PC-9 (cell line): ENCODE results near the gene SMCO3. TPM values are rescaled to one million over a fixed set of nuclear protein-coding genes. Genes with fewer than 3 reads are reported as not detected.

Source experiments
- BruUV-seq: library from RNA; stranded (reverse); fragments of 400-500 nt; replicated peaks from 2 replicates; lab custom pipeline; 2021; lab: Mats Ljungman, UMichigan
- CTCF ChIA-PET: fragments of 300-600 bp; sonication (Branson Sonifier 250); formaldehyde crosslinking; loops from one replicate; lab custom pipeline; 2022; ENCODE audit warnings: antibody characterized with exemption; lab: Charles Lee
- POLR2A ChIA-PET: fragments of 300-600 bp; sonication (Branson Sonifier 250); formaldehyde crosslinking; loops from one replicate; lab custom pipeline; 2022; ENCODE audit warnings: antibody characterized with exemption; ENCODE audit not compliant: unreplicated experiment; lab: Charles Lee
- DNase-seq, 2 experiments: peaks; one replicate each; pipeline versions ENCODE4 v3.0.0 to v3.0.0-alpha.2; 2015 to 2022; ENCODE audit warnings: mixed read lengths in 1 of 2
- H2AFZ ChIP-seq: fragments of 200-600 bp; sonication (generic); 2 replicates; pipeline ENCODE4 v1.8.1; 2017; ENCODE audit warnings: antibody characterized with exemption
- H3F3A ChIP-seq: fragments of 200-600 bp; sonication (generic); 2 replicates; pipeline ENCODE4 v1.8.1; 2017; ENCODE audit warnings: antibody characterized with exemption, mild to moderate bottlenecking, low read depth; ENCODE audit not compliant: insufficient read depth
- H3K27ac ChIP-seq: fragments of 200-600 bp; sonication (generic); 2 replicates; pipeline ENCODE4 v1.6.1; 2016; ENCODE audit warnings: mixed run types
- H3K27me3 ChIP-seq: fragments of 200-600 bp; sonication (generic); 2 replicates; pipeline ENCODE4 v1.6.1; 2016; ENCODE audit warnings: low read depth, mixed run types; ENCODE audit not compliant: insufficient read depth
- H3K36me3 ChIP-seq: fragments of 200-600 bp; sonication (generic); 2 replicates; pipeline ENCODE4 v1.6.1; 2016; ENCODE audit warnings: low read depth, mixed run types
- H3K4me1 ChIP-seq: fragments of 200-600 bp; sonication (generic); replicated peaks from 2 replicates; pipeline ENCODE4 v1.6.1; 2016; ENCODE audit warnings: mixed run types; ENCODE audit not compliant: insufficient read depth
- H3K4me2 ChIP-seq: fragments of 200-600 bp; sonication (generic); 2 replicates; pipeline ENCODE4 v1.6.1; 2017; ENCODE audit warnings: mixed run types
- H3K4me3 ChIP-seq: fragments of 200-600 bp; sonication (generic); 2 replicates; pipeline ENCODE4 v1.6.1; 2016; ENCODE audit warnings: mixed run types
- H3K79me2 ChIP-seq: fragments of 200-600 bp; sonication (generic); 2 replicates; pipeline ENCODE4 v1.6.1; 2017; ENCODE audit warnings: low read depth, mixed run types
- H3K9me2 ChIP-seq: fragments of 200-600 bp; sonication (generic); 2 replicates; pipeline ENCODE4 v1.8.1; 2017; ENCODE audit warnings: mild to moderate bottlenecking; ENCODE audit not compliant: insufficient read depth
- H3K9me3 ChIP-seq: fragments of 200-600 bp; sonication (generic); 2 replicates; pipeline ENCODE4 v1.8.1; 2016; ENCODE audit warnings: low read depth; ENCODE audit not compliant: insufficient read depth
- H4K20me1 ChIP-seq: fragments of 200-600 bp; sonication (generic); 2 replicates; pipeline ENCODE4 v1.8.1; 2017; ENCODE audit not compliant: insufficient read depth
- EZH2 ChIP-seq: fragments of 200-600 bp; sonication (generic); IDR thresholded peaks from 2 replicates; pipeline ENCODE4 v1.8.0; 2017; ENCODE audit warnings: antibody characterized with exemption, low read depth
- intact Hi-C: fragments of 100-400 bp; cut with micrococcal nuclease; formaldehyde crosslinking; loops from one replicate; pipeline ENCODE4 v1.10.0; 2022; ENCODE audit not compliant: unreplicated experiment
- total RNA-seq: library from RNA; stranded (reverse); gene quantifications from 2 replicates; pipeline ENCODE4 v1.2.3, GENCODE V29; 2021
- TF ChIP-seq, protein P1 (sequence below): fragments of 200-600 bp; sonication (generic); conservative IDR thresholded peaks from 2 replicates; pipeline ENCODE4 v1.6.1; 2017; ENCODE audit warnings: mixed run types, antibody characterized with exemption, mild to moderate bottlenecking, moderate library complexity

The SMCO3 gene
- total RNA-seq, 1 experiment from 2014 or later: not detected

DNA sequence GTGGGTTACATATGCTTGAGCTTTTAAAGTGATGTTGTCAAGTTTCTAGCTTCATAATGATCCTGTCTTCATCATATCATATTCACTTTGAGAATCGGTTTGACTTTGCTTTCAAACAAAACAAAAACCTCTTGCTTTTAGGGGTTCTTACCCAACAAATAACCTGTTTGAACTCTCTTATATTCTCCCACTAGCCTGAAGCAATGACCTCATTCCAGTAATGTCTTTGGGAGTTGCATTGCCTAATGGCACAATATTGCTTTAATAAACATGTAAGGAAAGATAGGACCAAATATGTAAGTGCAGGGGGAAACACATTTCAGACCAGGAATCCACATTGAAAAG is 38.4 kb downstream of the SMCO3 start:
- H3K4me1 ChIP-seq: peaks cover 42% of the 10 kb centered on the region
- BruUV-seq: no TSS peak
- H3K36me3 ChIP-seq: no peaks in the 10 kb centered on the region
- H3K27me3 ChIP-seq: no peaks in the 10 kb centered on the region
- H4K20me1 ChIP-seq: no peaks in the 10 kb centered on the region
- peak in 1 of 2 experiments; percentile 71 for DNase-seq
- TF ChIP-seq, protein P1, sequence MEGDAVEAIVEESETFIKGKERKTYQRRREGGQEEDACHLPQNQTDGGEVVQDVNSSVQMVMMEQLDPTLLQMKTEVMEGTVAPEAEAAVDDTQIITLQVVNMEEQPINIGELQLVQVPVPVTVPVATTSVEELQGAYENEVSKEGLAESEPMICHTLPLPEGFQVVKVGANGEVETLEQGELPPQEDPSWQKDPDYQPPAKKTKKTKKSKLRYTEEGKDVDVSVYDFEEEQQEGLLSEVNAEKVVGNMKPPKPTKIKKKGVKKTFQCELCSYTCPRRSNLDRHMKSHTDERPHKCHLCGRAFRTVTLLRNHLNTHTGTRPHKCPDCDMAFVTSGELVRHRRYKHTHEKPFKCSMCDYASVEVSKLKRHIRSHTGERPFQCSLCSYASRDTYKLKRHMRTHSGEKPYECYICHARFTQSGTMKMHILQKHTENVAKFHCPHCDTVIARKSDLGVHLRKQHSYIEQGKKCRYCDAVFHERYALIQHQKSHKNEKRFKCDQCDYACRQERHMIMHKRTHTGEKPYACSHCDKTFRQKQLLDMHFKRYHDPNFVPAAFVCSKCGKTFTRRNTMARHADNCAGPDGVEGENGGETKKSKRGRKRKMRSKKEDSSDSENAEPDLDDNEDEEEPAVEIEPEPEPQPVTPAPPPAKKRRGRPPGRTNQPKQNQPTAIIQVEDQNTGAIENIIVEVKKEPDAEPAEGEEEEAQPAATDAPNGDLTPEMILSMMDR: no peak
- TF ChIP-seq EZH2: no peak
- H3K9me3 ChIP-seq: no peaks in the 10 kb centered on the region
- POLR2A ChIA-PET: interaction anchor here (0.6 to 1.2 kb wide), 5 partner anchors 9 to 410 kb away, joined by 3 to 7 read pairs (median 5); no protein-coding TSS in a partner anchor
- peak overlapping the region; percentile 91 for H3K4me3 ChIP-seq
- CTCF ChIA-PET: interaction anchor here (0.6 to 0.7 kb wide), 3 partner anchors 73 to 937 kb away, joined by 3 to 4 read pairs (median 3); no protein-coding TSS in a partner anchor
- H3K4me2 ChIP-seq: peak overlapping the region; percentile 88
- H3K9me2 ChIP-seq: no peaks in the 10 kb centered on the region
- intact Hi-C loops: loop anchor here (2.0 to 10.0 kb wide), 4 partner anchors 53 to 1109 kb away; partner anchors contain the start of genes ARHGDIB and STRAP
- peaks cover 37% of the 10 kb centered on the region for H3K79me2 ChIP-seq
- H3K27ac ChIP-seq: peak overlapping the region; percentile 89
- peak overlapping the region; percentile 83; the same call in 1 of the 2 replicates for H2AFZ ChIP-seq
- H3F3A ChIP-seq: peaks cover 36% of the 10 kb centered on the region

GRCh38 chr12:14774906-14775635 is 38.9 kb downstream of the SMCO3 start:
- H3K36me3 ChIP-seq: no peaks in the 10 kb centered on the region
- no peaks in the 10 kb centered on the region for H3K9me3 ChIP-seq
- H3F3A ChIP-seq: peaks cover 40% of the 10 kb centered on the region
- BruUV-seq: no TSS peak
- peak; percentile 51 to 55 for DNase-seq
- peak overlapping the region; percentile 83 for H2AFZ ChIP-seq
- ChIA-PET CTCF (interaction anchor here (0.6 to 0.7 kb wide), 4 partner anchors 69 to 937 kb away, joined by 3 to 4 read pairs (median 3); no protein-coding TSS in a partner anchor), POLR2A (interaction anchor here (0.6 to 1.2 kb wide), 7 partner anchors 9 to 1569 kb away, joined by 3 to 16 read pairs (median 3); no protein-coding TSS in a partner anchor)
- no peaks in the 10 kb centered on the region for H3K9me2 ChIP-seq
- peak overlapping the region; percentile 91 for H3K4me3 ChIP-seq
- H3K79me2 ChIP-seq: peaks cover 42% of the 10 kb centered on the region
- no peaks in the 10 kb centered on the region for H4K20me1 ChIP-seq
- H3K27me3 ChIP-seq: no peaks in the 10 kb centered on the region
- H3K27ac ChIP-seq: peak overlapping the region; percentile 89
- intact Hi-C loops: loop anchor here (1.0 to 10.0 kb wide), 7 partner anchors 28 to 1110 kb away; partner anchors contain the start of genes ARHGDIB, ATF7IP, C12orf60 and STRAP
- peak overlapping the region; percentile 88 for H3K4me2 ChIP-seq
- TF ChIP-seq EZH2: no peak
- TF ChIP-seq, protein P1: 0 out of 2 replicates have a peak, but pooled peaks have one; percentile 1
- peaks cover 42% of the 10 kb centered on the region for H3K4me1 ChIP-seq
